Left lung (tissue), 10 donors: Measurements from ENCODE around the gene GRIA4. TPM values are rescaled to one million over a fixed set of nuclear protein-coding genes. Genes with fewer than 3 reads are reported as not detected.
"Not testable (repeated sequence)": the region's sequence is repeated elsewhere in the genome, so short reads cannot be mapped to it uniquely, and the experiment has no call there.

Experiments
- ATAC-seq: fragments of 200-7000 bp; cut with Tn5 transposase; one replicate; pipeline ENCODE4 v1.9.1; 2020; ENCODE audit warnings: moderate library complexity
- DNase-seq, 4 donors: peaks; one replicate each; pipeline ENCODE4 v3.0.0-alpha.2; 2013 to 2020
- H3K27ac ChIP-seq, 2 donors: fragments of 200-600 bp; sonication (generic) in 1 of 2; one replicate each; pipeline versions ENCODE4 v1.5.0 to v1.8.0; 2020 to 2021
- H3K27me3 ChIP-seq, 2 donors: fragments of 200-600 bp; sonication (generic) in 1 of 2; one replicate each; pipeline versions ENCODE4 v1.5.0 to v1.8.0; 2020 to 2021
- H3K36me3 ChIP-seq, 2 donors: fragments of 200-600 bp; sonication (generic) in 1 of 2; one replicate each; pipeline versions ENCODE4 v1.5.0 to v1.8.0; 2020 to 2021
- H3K4me1 ChIP-seq, 2 donors: fragments of 200-600 bp; one replicate each; pipeline ENCODE4 v1.8.0; 2021
- H3K4me3 ChIP-seq, 2 donors: fragments of 200-600 bp; sonication (generic) in 1 of 2; one replicate each; pipeline versions ENCODE4 v1.5.0 to v1.8.0; 2020 to 2021; ENCODE audit warnings: mild to moderate bottlenecking in 1 of 2
- H3K9me3 ChIP-seq, 2 donors: fragments of 200-600 bp; sonication (generic) in 1 of 2; one replicate each; pipeline versions ENCODE4 v1.5.0 to v1.8.0; 2020 to 2021
- intact Hi-C, 2 donors: fragments of 100-400 bp; cut with DNase I; formaldehyde crosslinking; loops; one replicate each; pipeline versions ENCODE4 v1.11.2 to v1.14.2; 2022
- polyA plus RNA-seq, 6 donors: library from polyadenylated mRNA; unstranded; fragments of 120-200 nt; gene quantifications; one replicate each; pipeline ENCODE4 v1.2.1, GENCODE V29; 2013; ENCODE audit not compliant: insufficient read length in 6 of 6
- total RNA-seq, 2 donors: library from RNA; stranded (reverse); fragmentation: NEBNext Ultra II Directional; extraction: Animal tissue kit (Norgen Biotek cat#: 25700); gene quantifications; one replicate each; pipeline ENCODE4 v1.2.1, GENCODE V29; 2021
- TF ChIP-seq, protein P1 (sequence below), 2 donors: fragments of 200-600 bp; sonication (generic) in 1 of 2; IDR thresholded peaks; one replicate each; pipeline versions ENCODE4 v1.5.0 to v1.8.0; 2021; ENCODE audit warnings: antibody characterized with exemption in 2 of 2
- donor health status: DM: no; HTN: yes; CAD: no.
- donor health status: DM: no; HTN: no; CAD: no.

The GRIA4 gene
- total and polyA plus RNA-seq, 8 donors = 0.27 to 0.98 (median 0.63) TPM; not detected in 2

DNA sequence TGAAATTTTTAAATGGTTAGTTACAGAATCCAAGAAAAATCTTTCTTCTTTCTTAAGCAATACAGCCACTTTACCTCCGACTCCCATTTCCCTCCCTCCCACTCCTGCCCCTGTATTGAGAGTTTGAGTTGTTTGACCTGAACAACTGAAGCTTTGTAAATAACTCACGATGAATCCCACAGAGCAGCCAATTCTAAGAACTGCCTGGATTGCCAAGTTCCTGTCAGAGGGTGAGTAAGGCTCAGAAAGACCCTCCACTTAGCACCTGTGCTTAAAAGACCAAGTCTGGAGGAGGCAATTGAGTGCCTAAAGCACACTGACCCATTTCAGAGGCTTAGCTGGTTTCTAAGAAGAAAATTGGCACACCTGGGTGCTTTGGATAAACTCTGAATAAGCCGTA, 253.7 kb downstream of the GRIA4 start:
- H3K4me1 ChIP-seq = no peaks in the 10 kb centered on the region
- peak in 1 of 4 donors; percentile 4 for DNase-seq
- intact Hi-C loops = no loop called here
- no peaks in the 10 kb centered on the region for H3K9me3 ChIP-seq
- ATAC-seq = peak; percentile 13
- H3K27me3 ChIP-seq = no peaks in the 10 kb centered on the region
- no peaks in the 10 kb centered on the region for H3K36me3 ChIP-seq
- H3K27ac ChIP-seq = no peak overlapping the region
- TF ChIP-seq, protein P1, sequence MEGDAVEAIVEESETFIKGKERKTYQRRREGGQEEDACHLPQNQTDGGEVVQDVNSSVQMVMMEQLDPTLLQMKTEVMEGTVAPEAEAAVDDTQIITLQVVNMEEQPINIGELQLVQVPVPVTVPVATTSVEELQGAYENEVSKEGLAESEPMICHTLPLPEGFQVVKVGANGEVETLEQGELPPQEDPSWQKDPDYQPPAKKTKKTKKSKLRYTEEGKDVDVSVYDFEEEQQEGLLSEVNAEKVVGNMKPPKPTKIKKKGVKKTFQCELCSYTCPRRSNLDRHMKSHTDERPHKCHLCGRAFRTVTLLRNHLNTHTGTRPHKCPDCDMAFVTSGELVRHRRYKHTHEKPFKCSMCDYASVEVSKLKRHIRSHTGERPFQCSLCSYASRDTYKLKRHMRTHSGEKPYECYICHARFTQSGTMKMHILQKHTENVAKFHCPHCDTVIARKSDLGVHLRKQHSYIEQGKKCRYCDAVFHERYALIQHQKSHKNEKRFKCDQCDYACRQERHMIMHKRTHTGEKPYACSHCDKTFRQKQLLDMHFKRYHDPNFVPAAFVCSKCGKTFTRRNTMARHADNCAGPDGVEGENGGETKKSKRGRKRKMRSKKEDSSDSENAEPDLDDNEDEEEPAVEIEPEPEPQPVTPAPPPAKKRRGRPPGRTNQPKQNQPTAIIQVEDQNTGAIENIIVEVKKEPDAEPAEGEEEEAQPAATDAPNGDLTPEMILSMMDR (IDR thresholded peaks at IDR 0.05) = no peak
- H3K4me3 ChIP-seq = no peak overlapping the region

DNA sequence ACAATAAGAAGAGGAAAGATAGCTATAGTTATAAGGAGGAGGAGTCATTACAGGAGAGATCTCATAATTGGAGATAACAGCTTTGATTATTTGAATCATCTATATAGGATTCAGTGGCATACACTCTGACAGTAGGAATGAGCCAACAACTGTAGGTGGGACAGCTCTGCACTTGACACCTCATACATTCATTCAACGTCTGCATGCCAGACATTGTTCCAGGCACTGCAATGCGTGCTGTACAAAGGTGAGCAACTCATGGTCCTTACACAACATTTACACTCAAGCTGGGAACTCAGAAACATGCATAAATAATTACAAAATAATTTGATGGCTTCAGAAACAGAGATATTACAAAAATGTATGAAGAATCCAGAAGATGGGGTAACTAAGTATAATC, 257.9 kb downstream of the GRIA4 start:
- Histone ChIP-seq H3K27me3 (no peaks in the 10 kb centered on the region), H3K36me3 (no peaks in the 10 kb centered on the region), H3K9me3 (no peaks in the 10 kb centered on the region), H3K4me1 (no peaks in the 10 kb centered on the region), H3K4me3 (no peak overlapping the region), H3K27ac (no peak overlapping the region)
- ATAC-seq (no peak), DNase-seq (no peak)
- TF ChIP-seq, protein P1 (IDR thresholded peaks at IDR 0.05) = no peak
- intact Hi-C loops = no loop called here

DNA sequence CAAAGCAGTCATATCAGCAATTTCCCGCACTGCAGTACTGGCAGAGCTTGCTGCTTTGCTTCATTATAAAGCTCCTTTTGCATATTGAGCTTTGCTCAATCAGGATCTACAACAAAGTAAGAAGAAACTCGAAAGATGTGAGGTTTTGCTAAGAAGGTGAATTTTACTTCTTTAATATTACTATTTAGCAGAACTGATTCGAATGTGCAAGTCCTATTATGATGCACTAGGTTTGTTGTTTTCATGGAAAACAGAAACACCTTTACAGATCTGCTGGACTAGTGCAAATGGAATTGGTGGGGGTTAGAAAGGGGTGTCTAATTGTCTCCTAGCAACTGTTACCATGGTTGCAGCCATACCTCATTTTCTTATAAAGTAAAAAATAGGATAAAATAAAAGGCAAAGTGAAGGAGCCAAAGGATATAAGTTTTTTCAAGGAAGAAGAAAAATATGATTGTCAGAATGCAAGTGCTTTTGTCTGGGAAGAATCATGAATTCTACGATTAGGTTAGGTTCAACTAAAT, 259.0 kb downstream of the GRIA4 start:
- DNase-seq (no peak), ATAC-seq (no peak)
- Histone ChIP-seq H3K36me3 (no peaks in the 10 kb centered on the region), H3K9me3 (peaks cover 0 to under 1% of the 10 kb centered on the region in 2 donors), H3K27me3 (no peaks in the 10 kb centered on the region), H3K4me1 (no peaks in the 10 kb centered on the region), H3K4me3 (no peak overlapping the region), H3K27ac (no peak overlapping the region)
- intact Hi-C loops = no loop called here
- TF ChIP-seq, protein P1 (IDR thresholded peaks at IDR 0.05) = no peak

DNA sequence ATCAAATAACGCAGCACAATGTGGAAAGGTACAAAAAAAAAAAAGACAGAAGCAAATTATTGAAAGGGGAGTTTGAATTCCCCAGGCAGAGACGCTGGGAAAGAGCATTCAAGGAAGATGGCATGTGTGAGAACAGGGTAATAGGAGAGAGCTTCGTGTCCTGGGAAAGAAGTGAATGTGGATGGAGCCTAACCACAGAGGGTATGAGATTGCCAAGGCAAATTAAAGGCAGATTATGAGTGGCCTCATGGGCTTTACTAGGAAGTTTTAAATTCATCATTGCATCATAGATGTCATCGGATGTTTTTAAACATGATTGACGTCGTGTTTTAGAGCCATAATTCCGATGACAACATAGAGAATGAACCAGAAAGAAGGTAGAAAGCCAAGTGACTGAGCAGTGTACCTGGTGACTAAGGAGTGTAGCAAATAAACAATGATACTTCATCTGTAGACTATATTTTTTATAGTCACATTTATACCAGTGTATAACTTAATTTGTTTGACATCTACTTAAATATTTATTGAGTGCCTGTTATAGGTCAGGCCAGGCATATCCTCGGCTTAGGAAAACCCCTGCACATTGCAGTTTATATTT, 260.7 kb downstream of the GRIA4 start:
- intact Hi-C loops = no loop called here
- Histone ChIP-seq H3K4me3 (no peak overlapping the region), H3K9me3 (peaks cover 0 to 5% of the 10 kb centered on the region in 2 donors), H3K4me1 (no peaks in the 10 kb centered on the region), H3K27me3 (no peaks in the 10 kb centered on the region), H3K36me3 (no peaks in the 10 kb centered on the region), H3K27ac (no peak overlapping the region)
- DNase-seq (no peak), ATAC-seq (no peak)
- TF ChIP-seq, protein P1 (IDR thresholded peaks at IDR 0.05) = no peak

DNA sequence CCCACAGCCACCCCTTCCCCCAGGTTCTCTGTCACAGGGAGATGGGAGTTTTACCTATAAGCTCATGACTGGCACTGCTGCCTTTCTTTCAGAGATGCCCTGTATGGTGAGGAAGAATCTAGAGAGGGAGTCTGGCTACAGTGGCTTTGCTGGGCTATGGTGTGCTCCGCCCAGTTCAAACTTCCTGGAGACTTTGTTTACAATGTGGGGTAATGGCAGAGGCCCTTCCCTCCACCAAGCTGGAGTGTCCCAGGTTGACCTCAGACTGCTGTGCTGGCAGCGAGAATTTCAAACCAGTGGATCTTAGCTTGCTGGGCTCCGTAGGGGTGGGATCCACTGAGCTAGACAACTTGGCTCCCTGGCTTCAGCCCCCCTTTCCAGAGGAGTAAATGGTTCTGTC, 268.6 kb downstream of the GRIA4 start:
- Histone ChIP-seq H3K27me3 (no peaks in the 10 kb centered on the region), H3K27ac (no peak overlapping the region), H3K9me3 (peaks cover 0 to 7% of the 10 kb centered on the region in 2 donors), H3K36me3 (no peaks in the 10 kb centered on the region), H3K4me1 (no peaks in the 10 kb centered on the region), H3K4me3 (no peak overlapping the region)
- no peak for DNase-seq
- TF ChIP-seq, protein P1 (IDR thresholded peaks at IDR 0.05) = no peak
- peak; percentile 63 for ATAC-seq
- intact Hi-C loops = no loop called here

DNA sequence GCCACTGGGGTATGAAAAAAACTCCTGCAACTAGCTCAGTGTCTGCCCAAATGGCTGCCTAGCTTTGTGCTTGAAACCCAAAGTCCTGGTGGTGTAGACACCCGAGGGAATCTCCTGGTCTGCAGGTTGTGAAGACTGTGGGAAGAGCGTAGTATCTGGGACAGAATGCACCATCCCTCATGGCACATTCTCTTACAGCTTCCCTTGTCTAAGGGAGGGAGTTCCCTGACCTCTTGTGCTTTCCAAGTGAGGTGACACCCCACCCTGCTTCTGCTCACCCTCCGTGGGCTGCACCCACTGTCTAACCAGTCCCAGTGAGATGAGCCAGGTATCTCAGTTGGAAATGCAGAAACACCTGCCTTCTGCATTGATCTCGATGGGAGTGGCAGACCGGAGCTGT, 269.1 kb downstream of the GRIA4 start:
- DNase-seq, ATAC-seq, H3K27me3 ChIP-seq, H3K9me3 ChIP-seq, H3K36me3 ChIP-seq, intact Hi-C loops, H3K4me3 ChIP-seq, H3K27ac ChIP-seq, H3K4me1 ChIP-seq: not testable (repeated sequence)
